Heart right ventricle (tissue), 16 donors: ENCODE data around the gene SLC1A2. TPM values are rescaled to one million over a fixed set of nuclear protein-coding genes. Genes with fewer than 3 reads are reported as not detected.
A peak's percentile ranks its signal among the peaks of the same experiment; 100 is the strongest.

Experiments
- ATAC-seq, 8 donors: fragments of 200-7000 bp; cut with Tn5 transposase; one replicate each; pipeline ENCODE4 v1.9.1; 2020; ENCODE audit warnings: mild to moderate bottlenecking in 8 of 8, moderate library complexity in 8 of 8, moderate number of reproducible peaks in 1 of 8
- DNase-seq, 2 donors: peaks; one replicate each; pipeline ENCODE4 v3.0.0-alpha.2; 2020
- H3K27ac ChIP-seq, 10 donors: fragments of 200-600 bp; sonication (generic) in 2 of 10; one replicate each; pipeline versions ENCODE4 v1.5.0 to v1.8.0; 2020 to 2022; ENCODE audit warnings: mild to moderate bottlenecking in 3 of 10
- H3K27me3 ChIP-seq, 7 donors: fragments of 200-600 bp; one replicate each; pipeline ENCODE4 v1.8.0; 2021 to 2022; ENCODE audit warnings: mild to moderate bottlenecking in 2 of 7
- H3K36me3 ChIP-seq, 9 donors: fragments of 200-600 bp; sonication (generic) in 1 of 9; one replicate each; pipeline versions ENCODE4 v1.5.0 to v1.8.0; 2020 to 2022; ENCODE audit warnings: mild to moderate bottlenecking in 2 of 9
- H3K4me1 ChIP-seq, 9 donors: fragments of 200-600 bp; sonication (generic) in 1 of 9; one replicate each; pipeline versions ENCODE4 v1.5.0 to v1.8.0; 2020 to 2022; ENCODE audit warnings: mild to moderate bottlenecking in 4 of 9
- H3K4me3 ChIP-seq, 10 donors: fragments of 200-600 bp; sonication (generic) in 2 of 10; one replicate each; pipeline versions ENCODE4 v1.5.0 to v1.8.0; 2020 to 2022; ENCODE audit warnings: mild to moderate bottlenecking in 7 of 10, moderate library complexity in 2 of 10
- H3K9me3 ChIP-seq, 11 donors: fragments of 200-600 bp in 10 of 11; sonication (generic) in 2 of 11; one replicate each; pipeline versions ENCODE4 v1.5.0 to v1.8.0; 2013 to 2022; ENCODE audit warnings: mild to moderate bottlenecking in 2 of 11, control low read depth in 1 of 11, moderate library complexity in 1 of 11
- WGBS, 2 donors: extraction: QIAGEN DNeasy Blood & Tissue Kit; methylation state at CpG; one replicate each; pipeline ENCODE4 v1.1.7; 2013; ENCODE audit warnings: inconsistent platforms in 1 of 2; 5-methylcytosine and 5-hydroxymethylcytosine counted together
- intact Hi-C, 10 donors: fragments of 100-400 bp; cut with DNase I; formaldehyde crosslinking; loops; one replicate each; pipeline versions ENCODE4 v1.11.1 to v1.14.2; 2022
- polyA plus RNA-seq, 2 donors: library from polyadenylated mRNA; stranded (reverse); fragments of 200-250 nt; gene quantifications; one replicate each; pipeline ENCODE4 v1.2.3, GENCODE V29; 2013
- total RNA-seq, 10 donors: library from RNA; stranded (reverse); fragmentation: NEBNext Ultra II Directional in 3 of 10; extraction: Animal tissue kit (Norgen Biotek cat#: 25700) in 3 of 10; gene quantifications; one replicate each; pipeline versions ENCODE4 v1.2.1 to v1.2.4, GENCODE V29; 2021 to 2023
- TF ChIP-seq, protein P1 (sequence below), 9 donors: fragments of 200-600 bp; sonication (generic) in 2 of 9; IDR thresholded peaks; one replicate each; pipeline versions ENCODE4 v1.5.0 to v1.8.0; 2021 to 2022; ENCODE audit warnings: antibody characterized with exemption in 9 of 9, mild to moderate bottlenecking in 5 of 9, moderate library complexity in 1 of 9
- donor health status: Arrhythmogenic right ventricular cardiomyopathy.
- donor health status: ischemic (EF 13 %, LVEDD 7.1; RV severe dilation, severe dysfunction).
- donor health status: healthy with polysubstance abuse.
- donor health status: DM: no; HTN: yes; CAD: no.
- donor health status: DM: no; HTN: no; CAD: no.
- donor health status: ischemic (EF 25% LVEDD 6.9; RV normal size, moderate dysfunction).
- donor health status: ischemic (EF 25% LVEDD 5.7; RV mildly dilated, moderate dysfunction).
- donor health status: healthy.
- donor health status: DM: yes; HTN: yes; CAD: no.
- donor health status: Ischemic cardiomyopathy.
- donor health status: ischemic (EF 35%, LVEDD 5.7; RV mildly dilated, moderate dysfunction).
- donor health status: nonischemic (EF 11% LVEDD 7.7; RV severe dilation, severe dysfunction).
- donor health status: DM: yes; HTN: yes; CAD: no.
- donor health status: PGD.
- donor health status: ischemic (EF 29% LVEDD 5.4; RV normal size, mild dysfunction).
- donor health status: nonischemic (EF 23%, LVEDD 6.1; RV moderate dilation, normal function).

Gene SLC1A2
- total and polyA plus RNA-seq, 12 donors: 0.29 to 25.8 (median 3.4) TPM

DNA sequence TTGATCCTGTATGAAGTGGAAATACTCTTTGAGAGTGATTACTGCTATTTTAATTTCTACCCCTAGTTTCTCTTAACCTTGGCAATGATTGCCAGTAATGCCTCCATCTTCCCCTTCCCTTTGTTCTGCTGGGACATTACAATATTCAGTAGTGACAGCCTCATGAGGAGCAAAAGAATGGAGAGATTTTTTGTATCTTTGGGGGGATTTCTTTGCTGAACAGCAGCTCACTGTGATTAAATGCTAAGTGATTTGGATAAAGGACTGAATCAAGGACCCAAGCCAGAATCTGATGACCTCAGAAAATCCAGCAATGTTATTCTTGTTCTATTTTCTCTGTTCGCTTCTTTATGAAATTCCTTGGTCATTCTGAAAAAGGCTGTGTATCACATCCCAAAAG, 7.0 kb upstream of the SLC1A2 start:
- no peaks in the 10 kb centered on the region for H3K9me3 ChIP-seq
- DNase-seq (no peak), ATAC-seq (peak in 1 of 8 donors; percentile 16)
- H3K27ac ChIP-seq: peak overlapping the region in 1 of 10 donors; percentile 8
- H3K4me1 ChIP-seq: peaks cover 0 to 23% (median 6%) of the 10 kb centered on the region in 9 donors
- H3K4me3 ChIP-seq: no peak overlapping the region
- peaks cover 0 to 67% (median 31%) of the 10 kb centered on the region in 7 donors for H3K27me3 ChIP-seq
- TF ChIP-seq, protein P1, sequence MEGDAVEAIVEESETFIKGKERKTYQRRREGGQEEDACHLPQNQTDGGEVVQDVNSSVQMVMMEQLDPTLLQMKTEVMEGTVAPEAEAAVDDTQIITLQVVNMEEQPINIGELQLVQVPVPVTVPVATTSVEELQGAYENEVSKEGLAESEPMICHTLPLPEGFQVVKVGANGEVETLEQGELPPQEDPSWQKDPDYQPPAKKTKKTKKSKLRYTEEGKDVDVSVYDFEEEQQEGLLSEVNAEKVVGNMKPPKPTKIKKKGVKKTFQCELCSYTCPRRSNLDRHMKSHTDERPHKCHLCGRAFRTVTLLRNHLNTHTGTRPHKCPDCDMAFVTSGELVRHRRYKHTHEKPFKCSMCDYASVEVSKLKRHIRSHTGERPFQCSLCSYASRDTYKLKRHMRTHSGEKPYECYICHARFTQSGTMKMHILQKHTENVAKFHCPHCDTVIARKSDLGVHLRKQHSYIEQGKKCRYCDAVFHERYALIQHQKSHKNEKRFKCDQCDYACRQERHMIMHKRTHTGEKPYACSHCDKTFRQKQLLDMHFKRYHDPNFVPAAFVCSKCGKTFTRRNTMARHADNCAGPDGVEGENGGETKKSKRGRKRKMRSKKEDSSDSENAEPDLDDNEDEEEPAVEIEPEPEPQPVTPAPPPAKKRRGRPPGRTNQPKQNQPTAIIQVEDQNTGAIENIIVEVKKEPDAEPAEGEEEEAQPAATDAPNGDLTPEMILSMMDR (IDR thresholded peaks at IDR 0.05): no peak
- WGBS, 2 donors: 67 to 76% methylated on average over 1 of the region's 1 CpG
- H3K36me3 ChIP-seq: peaks cover 0 to 3% (median 0%) of the 10 kb centered on the region in 9 donors
- intact Hi-C loops: no loop called here

DNA sequence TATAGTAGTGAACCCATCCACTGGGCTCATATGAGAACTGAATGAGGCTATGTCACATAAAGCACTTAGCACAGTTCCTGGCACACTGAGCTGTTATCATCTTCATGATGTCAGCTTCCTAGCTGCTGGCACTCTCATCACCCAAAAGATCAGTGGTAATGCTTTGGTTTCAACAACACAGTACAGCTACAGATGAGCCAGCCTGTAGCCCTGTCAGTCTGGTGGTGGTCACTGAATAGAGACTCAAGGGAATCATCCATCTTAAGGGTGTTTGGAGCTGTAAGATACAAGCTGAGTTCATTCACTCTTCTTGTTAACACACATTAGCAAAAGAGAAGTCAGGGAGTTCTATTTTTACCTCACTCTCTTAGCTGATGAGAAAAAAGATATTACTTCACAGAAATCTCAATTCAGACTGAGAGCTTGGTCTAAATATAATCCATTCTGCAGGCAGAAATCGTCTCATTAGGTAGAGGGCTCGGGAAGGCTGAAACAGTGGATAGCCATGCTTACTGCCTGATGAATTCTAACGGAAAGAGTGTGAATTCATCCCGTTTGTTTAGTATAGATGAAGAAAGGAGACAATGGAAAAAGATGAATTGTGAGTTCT, 6.3 kb upstream of the SLC1A2 start:
- ATAC-seq (peak in 1 of 8 donors; percentile 5), DNase-seq (no peak)
- intact Hi-C loops: no loop called here
- H3K27ac ChIP-seq: no peak overlapping the region
- TF ChIP-seq, protein P1 (IDR thresholded peaks at IDR 0.05): no peak
- H3K4me3 ChIP-seq: no peak overlapping the region
- 42 to 46% methylated on average over 4 of the region's 4 CpGs for WGBS, 2 donors
- H3K36me3 ChIP-seq: peaks cover 0 to under 1% (median 0%) of the 10 kb centered on the region in 9 donors
- peaks cover 0 to 74% (median 37%) of the 10 kb centered on the region in 7 donors for H3K27me3 ChIP-seq
- H3K9me3 ChIP-seq: no peaks in the 10 kb centered on the region
- peaks cover 0 to 24% (median 6%) of the 10 kb centered on the region in 9 donors for H3K4me1 ChIP-seq

GRCh38 chr11:35424157-35424940, 5.0 kb upstream of the SLC1A2 start:
- WGBS, 2 donors: 58 to 64% methylated on average over 4 of the region's 4 CpGs
- H3K36me3 ChIP-seq: no peaks in the 10 kb centered on the region
- no peaks in the 10 kb centered on the region for H3K9me3 ChIP-seq
- no peak overlapping the region for H3K4me3 ChIP-seq
- ATAC-seq (no peak), DNase-seq (no peak)
- H3K27me3 ChIP-seq: peaks cover 0 to 84% (median 46%) of the 10 kb centered on the region in 7 donors
- intact Hi-C loops: no loop called here
- peaks cover 0 to 37% (median 16%) of the 10 kb centered on the region in 9 donors for H3K4me1 ChIP-seq
- no peak overlapping the region for H3K27ac ChIP-seq
- TF ChIP-seq, protein P1 (IDR thresholded peaks at IDR 0.05): no peak

DNA sequence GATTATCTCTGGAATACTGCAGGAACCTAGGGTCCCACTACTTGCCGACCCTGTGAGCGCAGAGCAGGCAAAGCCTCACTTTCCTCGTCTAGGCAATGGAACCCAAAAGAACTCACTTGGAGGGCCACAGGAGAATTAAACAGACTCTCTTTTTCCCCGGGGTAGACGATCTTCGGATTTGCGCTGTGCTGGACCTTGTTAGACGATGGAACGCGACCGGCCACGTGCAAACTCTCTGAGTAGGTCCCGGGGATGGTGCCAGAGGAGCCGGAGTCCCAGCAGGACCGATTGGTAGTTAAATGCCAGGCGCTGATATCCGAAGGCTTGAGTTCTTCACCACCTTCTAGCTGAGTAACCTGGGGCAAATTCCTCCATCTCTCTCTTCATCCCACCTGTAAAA, 1.0 kb upstream of the SLC1A2 start:
- ATAC-seq (peak in 2 of 8 donors; percentile 18 to 38), DNase-seq (peak in 1 of 2 donors; percentile 15)
- intact Hi-C loops: no loop called here
- TF ChIP-seq, protein P1 (IDR thresholded peaks at IDR 0.05): no peak
- Histone ChIP-seq H3K27me3 (peaks cover 0 to 97% (median 69%) of the 10 kb centered on the region in 7 donors), H3K9me3 (no peaks in the 10 kb centered on the region), H3K27ac (no peak overlapping the region), H3K36me3 (no peaks in the 10 kb centered on the region), H3K4me3 (peak overlapping the region in 9 of 10 donors; percentile 40 to 63 (median 52)), H3K4me1 (peaks cover 5 to 32% (median 16%) of the 10 kb centered on the region in 9 donors)
- WGBS, 2 donors: 13 to 19% methylated on average over 17 of the region's 17 CpGs
